Keratinocyte (primary cell): ENCODE results near the gene ERC2.

ENCODE experiments used
- EZH2 ChIP-seq: IDR thresholded peaks from one replicate; pipeline ENCODE4 v1.6.1; 2012; ENCODE audit warnings: inconsistent platforms, mild to moderate bottlenecking, low read length, moderate library complexity
- TF ChIP-seq, protein P1 (sequence below), 3 experiments: IDR thresholded peaks in 1 of 3; conservative IDR thresholded peaks in 1 of 3; optimal IDR thresholded peaks in 1 of 3; 2 replicates in 2 of 3; 3 replicates in 1 of 3; pipeline versions ENCODE3 to v1.5.1; 2011; ENCODE audit warnings: low read length in 3 of 3, mild to moderate bottlenecking in 3 of 3, moderate library complexity in 2 of 3, control low read depth in 1 of 3, inconsistent platforms in 1 of 3; ENCODE audit not compliant: insufficient read depth in 2 of 3; ENCODE audit errors: extremely low read depth in 1 of 3

DNA sequence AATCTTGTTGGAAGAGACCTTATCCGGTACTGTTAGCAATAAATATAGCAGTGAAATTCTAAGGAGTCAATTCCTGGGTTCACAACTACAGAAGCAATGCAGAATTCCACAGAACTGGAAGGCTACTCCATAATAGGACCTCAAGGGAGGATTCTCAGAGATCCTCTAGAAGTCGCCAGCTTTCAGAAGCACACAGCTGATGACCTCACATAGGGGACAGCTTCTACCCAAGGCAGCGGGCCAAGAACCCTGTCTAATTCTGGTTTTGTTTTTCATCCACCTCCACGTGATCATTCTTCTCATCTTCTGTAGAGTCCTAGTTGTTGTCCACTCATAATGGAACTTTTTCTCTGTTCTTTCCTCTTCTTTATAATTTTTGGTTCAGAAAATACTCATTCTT, 99.4 kb downstream of the ERC2 start:
- TF ChIP-seq, protein P1, sequence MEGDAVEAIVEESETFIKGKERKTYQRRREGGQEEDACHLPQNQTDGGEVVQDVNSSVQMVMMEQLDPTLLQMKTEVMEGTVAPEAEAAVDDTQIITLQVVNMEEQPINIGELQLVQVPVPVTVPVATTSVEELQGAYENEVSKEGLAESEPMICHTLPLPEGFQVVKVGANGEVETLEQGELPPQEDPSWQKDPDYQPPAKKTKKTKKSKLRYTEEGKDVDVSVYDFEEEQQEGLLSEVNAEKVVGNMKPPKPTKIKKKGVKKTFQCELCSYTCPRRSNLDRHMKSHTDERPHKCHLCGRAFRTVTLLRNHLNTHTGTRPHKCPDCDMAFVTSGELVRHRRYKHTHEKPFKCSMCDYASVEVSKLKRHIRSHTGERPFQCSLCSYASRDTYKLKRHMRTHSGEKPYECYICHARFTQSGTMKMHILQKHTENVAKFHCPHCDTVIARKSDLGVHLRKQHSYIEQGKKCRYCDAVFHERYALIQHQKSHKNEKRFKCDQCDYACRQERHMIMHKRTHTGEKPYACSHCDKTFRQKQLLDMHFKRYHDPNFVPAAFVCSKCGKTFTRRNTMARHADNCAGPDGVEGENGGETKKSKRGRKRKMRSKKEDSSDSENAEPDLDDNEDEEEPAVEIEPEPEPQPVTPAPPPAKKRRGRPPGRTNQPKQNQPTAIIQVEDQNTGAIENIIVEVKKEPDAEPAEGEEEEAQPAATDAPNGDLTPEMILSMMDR (optimal IDR thresholded peaks at IDR 0.05 in 1 of 3, IDR thresholded peaks at IDR 0.05 in 1 of 3, conservative IDR thresholded peaks at IDR 0.05 in 1 of 3; ENCODE audit: extremely low read depth in 1 of 3, insufficient read depth in 2 of 3, low read length in 3 of 3), result no peak
- TF ChIP-seq EZH2, result no peak
